Activated T-cell treated with anti-CD3 and anti-CD28 coated beads for 24 hours (primary cell): ENCODE measurements around the gene CADM2.

Experiments used
- DNase-seq: peaks from one replicate; pipeline ENCODE4 v3.0.0-alpha.2; 2020; ENCODE audit warnings: low read depth

Gene CADM2

GRCh38 chr3:85189731-85190130 is 230.9 kb downstream of the CADM2 start:
- no peak for DNase-seq

- DNase-seq: no peak
Measured at GRCh38 chr3:85193565-85193964, 234.8 kb downstream of the CADM2 start.

GRCh38 chr3:85208650-85209049 is 249.9 kb downstream of the CADM2 start:
- no peak for DNase-seq

GRCh38 chr3:85210540-85210939 is 251.8 kb downstream of the CADM2 start:
- DNase-seq: no peak

GRCh38 chr3:85228966-85229365 is 270.2 kb downstream of the CADM2 start:
- no peak for DNase-seq

- DNase-seq: no peak
Measured at GRCh38 chr3:85244091-85244490, 285.3 kb downstream of the CADM2 start.

- no peak for DNase-seq
Measured at GRCh38 chr3:85244519-85244918, 285.7 kb downstream of the CADM2 start.

- no peak for DNase-seq
Measured at GRCh38 chr3:85251766-85252165, 293.0 kb downstream of the CADM2 start.

GRCh38 chr3:85252686-85253085 is 293.9 kb downstream of the CADM2 start:
- no peak for DNase-seq

GRCh38 chr3:85254738-85255137 is 295.9 kb downstream of the CADM2 start:
- no peak for DNase-seq

- DNase-seq: no peak
Measured at GRCh38 chr3:85255949-85256348, 297.2 kb downstream of the CADM2 start.

- DNase-seq: no peak
Measured at GRCh38 chr3:85258326-85258725, 299.5 kb downstream of the CADM2 start.

- DNase-seq: no peak
Measured at GRCh38 chr3:85258819-85259218, 300.0 kb downstream of the CADM2 start.

GRCh38 chr3:85259748-85260147 is 301.0 kb downstream of the CADM2 start:
- DNase-seq: no peak

GRCh38 chr3:85264381-85264780 is 305.6 kb downstream of the CADM2 start:
- no peak for DNase-seq

GRCh38 chr3:85270488-85270887 is 311.7 kb downstream of the CADM2 start:
- DNase-seq: no peak

- DNase-seq: no peak
Measured at GRCh38 chr3:85271911-85272310, 313.1 kb downstream of the CADM2 start.

GRCh38 chr3:85288257-85288656 is 329.5 kb downstream of the CADM2 start:
- no peak for DNase-seq

GRCh38 chr3:85297291-85297690 is 338.5 kb downstream of the CADM2 start:
- DNase-seq: no peak

GRCh38 chr3:85298032-85298431 is 339.2 kb downstream of the CADM2 start:
- DNase-seq: no peak

- DNase-seq: no peak
Measured at GRCh38 chr3:85303156-85303555, 344.4 kb downstream of the CADM2 start.

- DNase-seq: no peak
Measured at GRCh38 chr3:85304360-85304964, 345.7 kb downstream of the CADM2 start.

GRCh38 chr3:85312331-85312730 is 353.5 kb downstream of the CADM2 start:
- no peak for DNase-seq

GRCh38 chr3:85313380-85313779 is 354.6 kb downstream of the CADM2 start:
- no peak for DNase-seq

- DNase-seq: no peak
Measured at GRCh38 chr3:85316252-85316651, 357.5 kb downstream of the CADM2 start.
